ENCODE data around the gene TMEM89. TPM values are rescaled to one million over a fixed set of nuclear protein-coding genes. Genes with fewer than 3 reads are reported as not detected.

The TMEM89 gene
- total RNA-seq, 1 donor from 2014 or later, result 0.70 TPM

GRCh38 chr3:48599509-48600285 is 21.9 kb downstream of the TMEM89 start:
- TF ChIP-seq CTCF (IDR thresholded peaks at IDR 0.05), result no peak
- Mint-ChIP-seq H3K4me1 (ENCODE audit: low read depth) (peaks cover 57% of the 10 kb centered on the region), H3K9me3 (ENCODE audit: low read depth) (no peaks in the 10 kb centered on the region), H3K4me3 (ENCODE audit: unreplicated experiment) (peak overlapping the region; percentile 58), H3K36me3 (ENCODE audit: low read depth) (peaks cover 42% of the 10 kb centered on the region), H3K27ac (ENCODE audit: unreplicated experiment) (peak overlapping the region; percentile 97), H3K27me3 (ENCODE audit: low read depth) (no peaks in the 10 kb centered on the region)
- no peak for DNase-seq (ENCODE audit: low spot score)

- Mint-ChIP-seq H3K4me3 (ENCODE audit: unreplicated experiment) (peak overlapping the region; percentile 58), H3K27me3 (ENCODE audit: low read depth) (no peaks in the 10 kb centered on the region), H3K27ac (ENCODE audit: unreplicated experiment) (peak overlapping the region; percentile 97), H3K4me1 (ENCODE audit: low read depth) (peaks cover 63% of the 10 kb centered on the region), H3K9me3 (ENCODE audit: low read depth) (no peaks in the 10 kb centered on the region), H3K36me3 (ENCODE audit: low read depth) (peaks cover 37% of the 10 kb centered on the region)
- no peak for TF ChIP-seq CTCF (IDR thresholded peaks at IDR 0.05)
- no peak for DNase-seq (ENCODE audit: low spot score)
These were observed 22.5 kb downstream of the TMEM89 start for GRCh38 chr3:48599077-48599501.

GRCh38 chr3:48598323-48599076 is 23.1 kb downstream of the TMEM89 start:
- peaks cover 63% of the 10 kb centered on the region for H3K4me1 Mint-ChIP-seq (ENCODE audit: low read depth)
- TF ChIP-seq CTCF (IDR thresholded peaks at IDR 0.05), result peak; percentile 26
- DNase-seq (ENCODE audit: low spot score), result no peak
- H3K27ac Mint-ChIP-seq (ENCODE audit: unreplicated experiment), result peak overlapping the region; percentile 97
- H3K9me3 Mint-ChIP-seq (ENCODE audit: low read depth), result no peaks in the 10 kb centered on the region
- H3K36me3 Mint-ChIP-seq (ENCODE audit: low read depth), result peaks cover 34% of the 10 kb centered on the region
- H3K4me3 Mint-ChIP-seq (ENCODE audit: unreplicated experiment), result peak overlapping the region; percentile 58
- no peaks in the 10 kb centered on the region for H3K27me3 Mint-ChIP-seq (ENCODE audit: low read depth)

- H3K27ac Mint-ChIP-seq (ENCODE audit: unreplicated experiment), result peak overlapping the region; percentile 97
These were observed 24.2 kb downstream of the TMEM89 start for GRCh38 chr3:48597408-48597800.

More at GRCh38 chr3:48597408-48597800, 24.2 kb downstream of the TMEM89 start:
- no peak for TF ChIP-seq CTCF (IDR thresholded peaks at IDR 0.05)
- H3K36me3 Mint-ChIP-seq (ENCODE audit: low read depth), result peaks cover 26% of the 10 kb centered on the region
- no peak overlapping the region for H3K4me3 Mint-ChIP-seq (ENCODE audit: unreplicated experiment)
- H3K4me1 Mint-ChIP-seq (ENCODE audit: low read depth), result peaks cover 63% of the 10 kb centered on the region
- no peaks in the 10 kb centered on the region for H3K9me3 Mint-ChIP-seq (ENCODE audit: low read depth)
- H3K27me3 Mint-ChIP-seq (ENCODE audit: low read depth), result no peaks in the 10 kb centered on the region
- no peak for DNase-seq (ENCODE audit: low spot score)

Data from chondrocyte (in vitro differentiated cells).